GM10266 (cell line): ENCODE data around the gene ATP6V0A1.
"Not testable (repeated sequence)": the region's sequence is repeated elsewhere in the genome, so short reads cannot be mapped to it uniquely, and the experiment has no call there.

ENCODE experiments used
- DNase-seq: peaks from one replicate; pipeline ENCODE4 v3.0.0; 2012; ENCODE audit errors: extremely low spot score
- TF ChIP-seq, protein P1 (sequence below): IDR thresholded peaks from 2 replicates; pipeline ENCODE4 v1.5.1; 2012; ENCODE audit warnings: mild to moderate bottlenecking, low read depth; ENCODE audit not compliant: control insufficient read depth, insufficient read depth; ENCODE audit errors: missing control alignments

The ATP6V0A1 gene

GRCh38 chr17:42547001-42547461 lies 88.4 kb downstream of the ATP6V0A1 start:
- no peak for DNase-seq
- TF ChIP-seq, protein P1, sequence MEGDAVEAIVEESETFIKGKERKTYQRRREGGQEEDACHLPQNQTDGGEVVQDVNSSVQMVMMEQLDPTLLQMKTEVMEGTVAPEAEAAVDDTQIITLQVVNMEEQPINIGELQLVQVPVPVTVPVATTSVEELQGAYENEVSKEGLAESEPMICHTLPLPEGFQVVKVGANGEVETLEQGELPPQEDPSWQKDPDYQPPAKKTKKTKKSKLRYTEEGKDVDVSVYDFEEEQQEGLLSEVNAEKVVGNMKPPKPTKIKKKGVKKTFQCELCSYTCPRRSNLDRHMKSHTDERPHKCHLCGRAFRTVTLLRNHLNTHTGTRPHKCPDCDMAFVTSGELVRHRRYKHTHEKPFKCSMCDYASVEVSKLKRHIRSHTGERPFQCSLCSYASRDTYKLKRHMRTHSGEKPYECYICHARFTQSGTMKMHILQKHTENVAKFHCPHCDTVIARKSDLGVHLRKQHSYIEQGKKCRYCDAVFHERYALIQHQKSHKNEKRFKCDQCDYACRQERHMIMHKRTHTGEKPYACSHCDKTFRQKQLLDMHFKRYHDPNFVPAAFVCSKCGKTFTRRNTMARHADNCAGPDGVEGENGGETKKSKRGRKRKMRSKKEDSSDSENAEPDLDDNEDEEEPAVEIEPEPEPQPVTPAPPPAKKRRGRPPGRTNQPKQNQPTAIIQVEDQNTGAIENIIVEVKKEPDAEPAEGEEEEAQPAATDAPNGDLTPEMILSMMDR, result no peak

DNA sequence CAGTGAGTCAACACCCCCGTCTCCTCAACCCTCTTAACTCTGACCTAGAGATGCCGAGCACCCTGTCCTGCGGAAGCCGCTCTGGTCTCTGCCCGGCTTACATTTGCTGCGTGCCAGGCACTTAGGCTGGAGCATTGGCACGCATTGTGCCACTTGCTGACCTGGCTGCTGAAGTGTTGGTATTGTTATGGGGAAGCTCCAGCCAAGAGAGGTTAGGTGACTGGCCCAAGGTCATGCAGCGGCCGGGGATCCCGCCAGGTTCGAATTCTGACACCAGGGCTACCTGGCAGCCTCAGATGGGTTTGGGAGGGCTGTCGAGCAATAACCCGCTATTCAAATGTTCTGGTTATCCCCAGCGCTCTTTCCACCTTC lies 89.0 kb downstream of the ATP6V0A1 start:
- TF ChIP-seq, protein P1, result no peak

DNA sequence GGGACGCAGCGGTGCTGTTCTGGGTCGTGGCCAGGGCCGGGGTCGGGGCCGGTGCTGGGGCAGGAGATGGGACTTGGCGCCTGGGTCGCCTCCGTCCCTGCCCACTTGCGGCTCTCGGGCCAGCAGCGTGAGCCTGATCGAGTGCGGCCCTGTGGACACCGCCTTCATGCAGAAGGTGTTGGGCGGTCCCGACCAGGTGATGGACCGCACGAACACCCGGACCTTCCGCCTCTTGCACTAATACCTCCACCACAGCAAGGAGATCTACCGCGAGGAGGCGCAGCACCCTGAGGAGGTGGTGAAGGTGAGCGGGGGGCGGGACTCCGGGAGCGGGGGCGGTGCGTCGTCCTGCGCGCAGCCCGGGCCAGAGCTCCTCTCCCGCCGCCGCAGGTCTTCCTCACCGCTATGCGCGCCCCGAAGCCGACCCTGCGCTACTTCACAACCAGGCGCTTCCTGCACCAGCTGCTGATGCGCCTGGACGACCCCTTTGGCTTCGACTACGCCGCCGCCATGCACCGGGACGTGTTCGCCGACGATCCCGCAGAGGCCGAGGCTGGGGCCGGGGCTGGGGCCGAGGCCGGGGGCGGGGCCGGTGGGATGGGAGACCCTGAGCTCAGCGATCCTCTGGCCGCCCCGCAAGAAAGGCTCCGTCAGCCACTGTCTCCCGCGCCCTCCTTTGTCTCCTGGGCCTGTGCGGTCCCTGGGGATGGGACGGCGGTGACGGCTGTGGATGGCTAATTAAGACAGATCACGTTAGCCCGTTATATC lies 89.6 kb downstream of the ATP6V0A1 start:
- DNase-seq, result peak; percentile 93
- TF ChIP-seq, protein P1, result peak; percentile 79

More for the DNA sequence above, 89.0 kb downstream of the ATP6V0A1 start:
- no peak for DNase-seq

GRCh38 chr17:42548993-42549755 lies 90.5 kb downstream of the ATP6V0A1 start:
- TF ChIP-seq, protein P1, result no peak
- no peak for DNase-seq

DNA sequence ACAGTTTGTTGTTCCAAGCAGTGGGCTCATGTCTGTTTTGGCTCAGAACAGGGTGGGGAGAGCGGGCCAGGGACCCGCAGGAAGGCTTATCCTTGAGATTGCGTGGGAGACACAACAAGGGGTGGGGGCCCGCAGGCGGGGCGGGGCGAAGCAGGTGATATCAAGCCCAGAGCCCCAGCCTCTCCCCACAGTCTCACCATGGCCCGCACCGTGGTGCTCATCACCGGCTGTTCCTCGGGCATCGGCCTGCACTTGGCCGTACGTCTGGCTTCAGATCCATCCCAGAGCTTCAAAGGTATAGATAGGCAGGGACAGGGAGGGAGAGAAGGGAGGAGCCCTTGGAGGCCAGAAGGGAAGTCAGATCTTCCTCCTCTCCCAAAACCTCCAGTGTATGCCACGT lies 94.1 kb downstream of the ATP6V0A1 start, which contains the start of gene HSD17B1:
Gene HSD17B1, plus strand, starts transcription at position 188 of the 400 bp plus-strand sequence. Its CDS starts 11 bp downstream, at position 199.
- not testable (repeated sequence) for DNase-seq

GRCh38 chr17:42553161-42553818 lies 94.6 kb downstream of the ATP6V0A1 start:
- no peak for DNase-seq
- TF ChIP-seq, protein P1, result no peak

GRCh38 chr17:42553866-42554249 lies 95.2 kb downstream of the ATP6V0A1 start:
- no peak for DNase-seq

More at GRCh38 chr17:42553866-42554249, 95.2 kb downstream of the ATP6V0A1 start:
- TF ChIP-seq, protein P1, result peak; percentile 0
